Suppressor macrophage treated with lipopolysaccharide for 1 hour (primary cell): Measurements from ENCODE around the gene SNX19.

Experiments
- DNase-seq, 3 donors: peaks; one replicate each; pipeline ENCODE4 v3.0.0-alpha.2; 2020 to 2022

SNX19 gene

GRCh38 chr11:130834886-130835285, 81.4 kb downstream of the SNX19 start:
- peak in 2 of 3 donors; percentile 2 to 10 for DNase-seq

- no peak for DNase-seq
Observed at GRCh38 chr11:130832566-130833425, 83.5 kb downstream of the SNX19 start.

GRCh38 chr11:130831976-130832375, 84.3 kb downstream of the SNX19 start:
- no peak for DNase-seq

- DNase-seq, result no peak
Observed at GRCh38 chr11:130831506-130831905, 84.8 kb downstream of the SNX19 start.

- DNase-seq, result no peak
Observed at GRCh38 chr11:130830566-130830965, 85.7 kb downstream of the SNX19 start.

- no peak for DNase-seq
Observed at GRCh38 chr11:130829920-130830511, 86.3 kb downstream of the SNX19 start.

- DNase-seq, result no peak
Observed at GRCh38 chr11:130828741-130829140, 87.5 kb downstream of the SNX19 start.

GRCh38 chr11:130827451-130828377, 88.6 kb downstream of the SNX19 start:
- peak; percentile 22 to 44 (median 39) for DNase-seq

GRCh38 chr11:130826572-130826971, 89.7 kb downstream of the SNX19 start:
- no peak for DNase-seq

GRCh38 chr11:130825983-130826382, 90.3 kb downstream of the SNX19 start:
- no peak for DNase-seq

- DNase-seq, result no peak
Observed at GRCh38 chr11:130825561-130825960, 90.7 kb downstream of the SNX19 start.
